Measurements from ENCODE around the gene NAXD.
"Not testable (repeated sequence)": the region's sequence is repeated elsewhere in the genome, so short reads cannot be mapped to it uniquely, and the experiment has no call there.

The NAXD gene

GRCh38 chr13:110615322-110616102, at the start of gene NAXD:
Gene NAXD, plus strand, starts transcription at chr13:110615545. Its CDS starts 57 bp downstream, at chr13:110615602.
- DNase-seq (ENCODE audit: low read depth in 2 of 2), result peak; percentile 78 to 84

GRCh38 chr13:110566171-110566570, 49.2 kb upstream of the NAXD start:
- DNase-seq (ENCODE audit: low read depth in 2 of 2), result no peak

- DNase-seq (ENCODE audit: low read depth in 2 of 2), result no peak
Observed at GRCh38 chr13:110568612-110569011, 46.7 kb upstream of the NAXD start.

- not testable (repeated sequence) for DNase-seq (ENCODE audit: low read depth in 2 of 2)
Observed at GRCh38 chr13:110569962-110570361, 45.4 kb upstream of the NAXD start.

GRCh38 chr13:110570886-110571285, 44.5 kb upstream of the NAXD start:
- no peak for DNase-seq (ENCODE audit: low read depth in 2 of 2)

- DNase-seq (ENCODE audit: low read depth in 2 of 2), result no peak
Observed at GRCh38 chr13:110571896-110572777, 43.2 kb upstream of the NAXD start.

GRCh38 chr13:110572778-110573118, 42.6 kb upstream of the NAXD start:
- no peak for DNase-seq (ENCODE audit: low read depth in 2 of 2)

GRCh38 chr13:110574161-110574560, 41.2 kb upstream of the NAXD start:
- DNase-seq (ENCODE audit: low read depth in 2 of 2), result no peak

GRCh38 chr13:110575322-110576069, 39.8 kb upstream of the NAXD start:
- no peak for DNase-seq (ENCODE audit: low read depth in 2 of 2)

GRCh38 chr13:110576070-110576394, 39.3 kb upstream of the NAXD start:
- no peak for DNase-seq (ENCODE audit: low read depth in 2 of 2)

- no peak for DNase-seq (ENCODE audit: low read depth in 2 of 2)
Observed at GRCh38 chr13:110576736-110577476, 38.4 kb upstream of the NAXD start.

GRCh38 chr13:110578363-110578762, 37.0 kb upstream of the NAXD start:
- DNase-seq (ENCODE audit: low read depth in 2 of 2), result no peak

- DNase-seq (ENCODE audit: low read depth in 2 of 2), result no peak
Observed at GRCh38 chr13:110580800-110581199, 34.5 kb upstream of the NAXD start.

GRCh38 chr13:110581506-110582185, 33.7 kb upstream of the NAXD start:
- no peak for DNase-seq (ENCODE audit: low read depth in 2 of 2)

- DNase-seq (ENCODE audit: low read depth in 2 of 2), result no peak
Observed at GRCh38 chr13:110582421-110582954, 32.9 kb upstream of the NAXD start.

- no peak for DNase-seq (ENCODE audit: low read depth in 2 of 2)
Observed at GRCh38 chr13:110583178-110583865, 32.0 kb upstream of the NAXD start.

- no peak for DNase-seq (ENCODE audit: low read depth in 2 of 2)
Observed at GRCh38 chr13:110589793-110590390, 25.5 kb upstream of the NAXD start.

- no peak for DNase-seq (ENCODE audit: low read depth in 2 of 2)
Observed at GRCh38 chr13:110590577-110590976, 24.8 kb upstream of the NAXD start.

- DNase-seq (ENCODE audit: low read depth in 2 of 2), result no peak
Observed at GRCh38 chr13:110592665-110593064, 22.7 kb upstream of the NAXD start.

All from stimulated activated CD4-positive, alpha-beta T cell treated with anti-CD3 and anti-CD28 coated beads, Interleukin-4, amount 100 ng/mL, for 48 hours (primary cell).